Trophoblast cell (in vitro differentiated cells and primary cell): ENCODE measurements around the gene ZNF560.

Experiments
- DNase-seq, 2 donors: peaks; one replicate each; pipeline ENCODE4 v3.0.0-alpha.2; 2016
- H2AFZ ChIP-seq: 2 replicates; pipeline ENCODE4 v1.6.1; 2013; ENCODE audit warnings: low read length, moderate library complexity, mild to moderate bottlenecking; ENCODE audit not compliant: insufficient read depth, poor library complexity
- H2AK5ac ChIP-seq: 2 replicates; pipeline ENCODE4 v1.6.1; 2013; ENCODE audit warnings: mild to moderate bottlenecking, low read length
- H2BK120ac ChIP-seq: 2 replicates; pipeline ENCODE4 v1.6.1; 2013; ENCODE audit warnings: low read length, mild to moderate bottlenecking, moderate library complexity; ENCODE audit not compliant: insufficient read depth, poor library complexity
- H2BK12ac ChIP-seq: 2 replicates; pipeline ENCODE4 v1.6.1; 2013; ENCODE audit warnings: mild to moderate bottlenecking, low read length, moderate library complexity
- H2BK5ac ChIP-seq: 2 replicates; pipeline ENCODE4 v1.6.1; 2013; ENCODE audit warnings: low read length, low read depth, moderate library complexity, mild to moderate bottlenecking; ENCODE audit not compliant: poor library complexity
- H3K14ac ChIP-seq: 2 replicates; pipeline ENCODE4 v1.6.1; 2013; ENCODE audit warnings: mild to moderate bottlenecking, low read length
- H3K18ac ChIP-seq: 2 replicates; pipeline ENCODE4 v1.6.1; 2013; ENCODE audit warnings: mild to moderate bottlenecking, low read length
- H3K23ac ChIP-seq: 2 replicates; pipeline ENCODE4 v1.6.1; 2013; ENCODE audit warnings: low read length
- H3K27ac ChIP-seq: 2 replicates; pipeline ENCODE4 v1.5.1; 2013; ENCODE audit warnings: low read depth, mild to moderate bottlenecking, inconsistent platforms, low read length, moderate library complexity
- H3K27me3 ChIP-seq: 2 replicates; pipeline ENCODE4 v1.6.1; 2013; ENCODE audit warnings: inconsistent platforms, mild to moderate bottlenecking, low read length, moderate library complexity; ENCODE audit not compliant: insufficient read depth
- H3K36me3 ChIP-seq, 2 experiments: 1 replicate in 1 of 2; 2 replicates in 1 of 2; pipeline ENCODE4 v1.6.1; 2013; ENCODE audit warnings: low read length in 2 of 2, mild to moderate bottlenecking in 2 of 2, moderate library complexity in 1 of 2; ENCODE audit not compliant: insufficient read depth in 2 of 2, control insufficient read depth in 1 of 2
- H3K4ac ChIP-seq: 2 replicates; pipeline ENCODE4 v1.6.1; 2013; ENCODE audit warnings: low read depth, mild to moderate bottlenecking, low read length, moderate library complexity
- H3K4me1 ChIP-seq, 2 experiments: 1 replicate in 1 of 2; 2 replicates in 1 of 2; pipeline ENCODE4 v1.6.1; 2013; ENCODE audit warnings: low read length in 2 of 2, mild to moderate bottlenecking in 2 of 2, moderate library complexity in 1 of 2; ENCODE audit not compliant: insufficient read depth in 2 of 2, control insufficient read depth in 1 of 2
- H3K4me2 ChIP-seq: 2 replicates; pipeline ENCODE4 v1.6.1; 2013; ENCODE audit warnings: inconsistent platforms, mild to moderate bottlenecking, low read length, moderate library complexity
- H3K4me3 ChIP-seq: 2 replicates; pipeline ENCODE4 v1.5.1; 2013; ENCODE audit warnings: mild to moderate bottlenecking, low read depth, low read length, inconsistent platforms
- H3K79me1 ChIP-seq: one replicate; pipeline ENCODE4 v1.6.1; 2013; ENCODE audit warnings: low read length
- H3K79me2 ChIP-seq: 2 replicates; pipeline ENCODE4 v1.6.1; 2013; ENCODE audit warnings: low read length, mild to moderate bottlenecking; ENCODE audit not compliant: control insufficient read depth, insufficient read depth, poor library complexity
- H3K9ac ChIP-seq: 2 replicates; pipeline ENCODE4 v1.6.1; 2013; ENCODE audit warnings: mild to moderate bottlenecking, low read length
- H3K9me3 ChIP-seq: 2 replicates; pipeline ENCODE4 v1.6.1; 2013; ENCODE audit warnings: low read depth, mild to moderate bottlenecking, control low read depth, inconsistent platforms, low read length; ENCODE audit not compliant: insufficient read depth
- H4K12ac ChIP-seq: 2 replicates; pipeline ENCODE4 v1.6.1; 2013; ENCODE audit warnings: low read depth, mild to moderate bottlenecking, low read length, moderate library complexity
- H4K8ac ChIP-seq: 2 replicates; pipeline ENCODE4 v1.6.1; 2013; ENCODE audit warnings: low read depth, mild to moderate bottlenecking, low read length, moderate library complexity
- H4K91ac ChIP-seq: one replicate; pipeline ENCODE4 v1.6.1; 2013; ENCODE audit warnings: low read depth, mild to moderate bottlenecking, low read length, moderate library complexity
- WGBS: extraction: QIAGEN DNeasy Blood & Tissue Kit; methylation state at CpG from one replicate; pipeline ENCODE4 v1.1.7; 2013; ENCODE audit warnings: missing lambda C conversion rate; ENCODE audit not compliant: insufficient read length, insufficient coverage; ENCODE audit errors: extremely low coverage; 5-methylcytosine and 5-hydroxymethylcytosine counted together

Gene ZNF560

GRCh38 chr19:9445037-9445436 lies 53.4 kb downstream of the ZNF560 start:
- H3K27me3 ChIP-seq = no peaks in the 10 kb centered on the region
- H3K4me3 ChIP-seq = no peak overlapping the region
- peaks cover 2% of the 10 kb centered on the region in 2 experiments for H3K36me3 ChIP-seq
- H3K9me3 ChIP-seq = peaks cover 15% of the 10 kb centered on the region
- no peak overlapping the region for H3K14ac ChIP-seq
- H3K4ac ChIP-seq = no peak overlapping the region
- no peak overlapping the region for H4K12ac ChIP-seq
- no peak for DNase-seq
- no peak overlapping the region for H3K9ac ChIP-seq
- no peak overlapping the region for H2BK5ac ChIP-seq
- H3K79me1 ChIP-seq = no peaks in the 10 kb centered on the region
- no peak overlapping the region for H4K91ac ChIP-seq
- H2BK120ac ChIP-seq = no peak overlapping the region
- no peak overlapping the region for H2AFZ ChIP-seq
- H2BK12ac ChIP-seq = no peak overlapping the region
- no peak overlapping the region for H4K8ac ChIP-seq
- H3K4me2 ChIP-seq = no peak overlapping the region
- H3K18ac ChIP-seq = no peak overlapping the region
- H3K4me1 ChIP-seq = no peaks in the 10 kb centered on the region
- no peak overlapping the region for H3K27ac ChIP-seq
- H3K79me2 ChIP-seq = no peaks in the 10 kb centered on the region
- no peak overlapping the region for H2AK5ac ChIP-seq
- H3K23ac ChIP-seq = no peak overlapping the region
- WGBS = no CpG with 5 or more reads among the region's 1 CpG

- H3K23ac ChIP-seq = no peak overlapping the region
- H3K4ac ChIP-seq = no peak overlapping the region
- H4K91ac ChIP-seq = no peak overlapping the region
- H3K27ac ChIP-seq = no peak overlapping the region
- WGBS = no CpG with 5 or more reads among the region's 4 CpGs
- H2AK5ac ChIP-seq = no peak overlapping the region
- no peak for DNase-seq
- no peak overlapping the region for H3K4me2 ChIP-seq
- peaks cover 6% of the 10 kb centered on the region for H3K79me1 ChIP-seq
- H3K79me2 ChIP-seq = no peaks in the 10 kb centered on the region
- no peaks in the 10 kb centered on the region for H3K27me3 ChIP-seq
- no peak overlapping the region for H3K4me3 ChIP-seq
- no peaks in the 10 kb centered on the region for H3K4me1 ChIP-seq
- no peak overlapping the region for H4K8ac ChIP-seq
- H3K36me3 ChIP-seq = peaks cover 0 to 8% of the 10 kb centered on the region in 2 experiments
- no peak overlapping the region for H3K18ac ChIP-seq
- H2AFZ ChIP-seq = no peak overlapping the region
- no peak overlapping the region for H3K9ac ChIP-seq
- H3K9me3 ChIP-seq = no peaks in the 10 kb centered on the region
- H2BK12ac ChIP-seq = no peak overlapping the region
- H2BK5ac ChIP-seq = no peak overlapping the region
- no peak overlapping the region for H2BK120ac ChIP-seq
- no peak overlapping the region for H3K14ac ChIP-seq
- no peak overlapping the region for H4K12ac ChIP-seq
Observed at GRCh38 chr19:9436358-9436757, 62.1 kb downstream of the ZNF560 start.

- Histone ChIP-seq H2AK5ac (no peak within 1 kb of the TSS), H3K9me3 (no peaks in the 10 kb centered on the region), H3K79me2 (no peaks in the 10 kb centered on the region), H4K8ac (peak within 1 kb of the TSS; percentile 63), H3K4me1 (no peaks in the 10 kb centered on the region), H2BK5ac (peak within 1 kb of the TSS; percentile 8), H3K36me3 (peaks cover 0 to 16% of the 10 kb centered on the region in 2 experiments), H2BK12ac (no peak within 1 kb of the TSS), H3K27me3 (no peaks in the 10 kb centered on the region), H2BK120ac (peak within 1 kb of the TSS; percentile 62), H3K27ac (peak within 1 kb of the TSS; percentile 1), H3K4ac (peak within 1 kb of the TSS; percentile 4), H2AFZ (peak within 1 kb of the TSS; percentile 77), H3K4me2 (peak within 1 kb of the TSS; percentile 52), H3K23ac (no peak within 1 kb of the TSS), H3K9ac (peak within 1 kb of the TSS; percentile 86), H3K4me3 (peak within 1 kb of the TSS; percentile 74), H4K91ac (peak within 1 kb of the TSS; percentile 53), H3K79me1 (peaks cover 6% of the 10 kb centered on the region), H4K12ac (peak within 1 kb of the TSS; percentile 10), H3K18ac (peak within 1 kb of the TSS; percentile 28), H3K14ac (peak within 1 kb of the TSS; percentile 76)
- peak; percentile 91 to 96 for DNase-seq
- no CpG with 5 or more reads among the region's 56 CpGs for WGBS
Observed at GRCh38 chr19:9435279-9436268, 62.8 kb downstream of the ZNF560 start, which contains the start of gene ZNF266. Gene ZNF266, minus strand, starts transcription at chr19:9435573. Its CDS starts 15,484 bp downstream, at chr19:9420089.

- no peak overlapping the region for H3K23ac ChIP-seq
- H3K9ac ChIP-seq = no peak overlapping the region
- H3K9me3 ChIP-seq = no peaks in the 10 kb centered on the region
- no peak overlapping the region for H2BK5ac ChIP-seq
- no peak overlapping the region for H3K14ac ChIP-seq
- no peak overlapping the region for H3K18ac ChIP-seq
- WGBS = no CpG with 5 or more reads among the region's 7 CpGs
- no peak overlapping the region for H4K8ac ChIP-seq
- no peak overlapping the region for H2AFZ ChIP-seq
- no peak overlapping the region for H2AK5ac ChIP-seq
- DNase-seq = peak; percentile 27 to 39
- no peak overlapping the region for H2BK12ac ChIP-seq
- peaks cover 6% of the 10 kb centered on the region for H3K79me1 ChIP-seq
- H3K4me3 ChIP-seq = no peak overlapping the region
- no peak overlapping the region for H2BK120ac ChIP-seq
- H3K36me3 ChIP-seq = peaks cover 0 to 19% of the 10 kb centered on the region in 2 experiments
- peaks cover 3 to 6% of the 10 kb centered on the region in 2 experiments for H3K4me1 ChIP-seq
- H4K91ac ChIP-seq = no peak overlapping the region
- no peak overlapping the region for H3K4me2 ChIP-seq
- H3K79me2 ChIP-seq = no peaks in the 10 kb centered on the region
- H3K4ac ChIP-seq = no peak overlapping the region
- H4K12ac ChIP-seq = no peak overlapping the region
- no peaks in the 10 kb centered on the region for H3K27me3 ChIP-seq
- H3K27ac ChIP-seq = no peak overlapping the region
Observed at GRCh38 chr19:9431475-9431874, 66.9 kb downstream of the ZNF560 start.
